Smooth muscle cell (in vitro differentiated cells): Measurements from ENCODE around the gene CD101. TPM values are rescaled to one million over a fixed set of nuclear protein-coding genes. Genes with fewer than 3 reads are reported as not detected.

Experiments used
- DNase-seq: peaks from one replicate; lab custom pipeline; 2025; ENCODE audit not compliant: unreplicated experiment; lab: John Stamatoyannopoulos, UW
- H2AFZ ChIP-seq: fragments of 200-600 bp; sonication (generic); 2 replicates; pipeline ENCODE4 v1.6.0; 2016; ENCODE audit warnings: antibody characterized with exemption, low read depth, mild to moderate bottlenecking
- H3F3A ChIP-seq: fragments of 200-600 bp; sonication (generic); 2 replicates; pipeline ENCODE4 v1.6.0; 2017; ENCODE audit warnings: antibody characterized with exemption, low read depth
- H3K27ac ChIP-seq: fragments of 200-600 bp; sonication (generic); 2 replicates; pipeline ENCODE4 v1.5.1; 2016; ENCODE audit warnings: low read depth, mild to moderate bottlenecking
- H3K27me3 ChIP-seq: fragments of 200-600 bp; sonication (generic); 2 replicates; pipeline ENCODE4 v1.6.1; 2016; ENCODE audit warnings: low read depth, mild to moderate bottlenecking
- H3K36me3 ChIP-seq: fragments of 200-600 bp; sonication (generic); 2 replicates; pipeline ENCODE4 v1.5.1; 2016; ENCODE audit warnings: low read depth
- H3K4me1 ChIP-seq: fragments of 200-600 bp; sonication (generic); 2 replicates; pipeline ENCODE4 v1.5.1; 2016; ENCODE audit warnings: low read depth
- H3K4me2 ChIP-seq: fragments of 200-600 bp; sonication (generic); 2 replicates; pipeline ENCODE4 v1.6.0; 2016; ENCODE audit warnings: mild to moderate bottlenecking
- H3K4me3 ChIP-seq: fragments of 200-600 bp; sonication (generic); 2 replicates; pipeline ENCODE4 v1.5.1; 2016; ENCODE audit warnings: mild to moderate bottlenecking
- H3K79me2 ChIP-seq: fragments of 200-600 bp; sonication (generic); 2 replicates; pipeline ENCODE4 v1.6.0; 2016; ENCODE audit warnings: low read depth, mild to moderate bottlenecking
- H3K9ac ChIP-seq: fragments of 200-600 bp; sonication (generic); 2 replicates; pipeline ENCODE4 v1.6.0; 2016; ENCODE audit warnings: low read depth
- H3K9me3 ChIP-seq: fragments of 200-600 bp; sonication (generic); replicated peaks from 2 replicates; pipeline ENCODE4 v1.5.1; 2016; ENCODE audit warnings: low read depth
- H4K20me1 ChIP-seq: fragments of 200-600 bp; sonication (generic); 2 replicates; pipeline ENCODE4 v1.6.0; 2016; ENCODE audit warnings: low read depth
- WGBS: methylation state at CpG from one replicate; pipeline ENCODE4 v1.1.7; 2016; ENCODE audit warnings: low lambda C conversion rate; 5-methylcytosine and 5-hydroxymethylcytosine counted together
- polyA plus RNA-seq: library from polyadenylated mRNA; unstranded; fragments of >200 nt; fragmentation: Nextera tagmentation; extraction: Ambion mirVana; gene quantifications from 2 replicates; pipeline ENCODE4 v1.2.1, GENCODE V29; 2016
- total RNA-seq: library from RNA; depleted of rRNA; stranded (reverse); fragments of >200 nt; gene quantifications from 2 replicates; pipeline ENCODE4 v1.2.3, GENCODE V29; 2014
- TF ChIP-seq, protein P1 (sequence below): fragments of 200-600 bp; sonication (generic); IDR thresholded peaks from 2 replicates; pipeline ENCODE4 v1.5.1; 2017; ENCODE audit warnings: borderline replicate concordance, mild to moderate bottlenecking, antibody characterized with exemption; ENCODE audit not compliant: insufficient read depth, poor library complexity, severe bottlenecking

The CD101 gene
- total and polyA plus RNA-seq, 2 experiments from 2014 or later = 0.85 to 2.0 TPM

DNA sequence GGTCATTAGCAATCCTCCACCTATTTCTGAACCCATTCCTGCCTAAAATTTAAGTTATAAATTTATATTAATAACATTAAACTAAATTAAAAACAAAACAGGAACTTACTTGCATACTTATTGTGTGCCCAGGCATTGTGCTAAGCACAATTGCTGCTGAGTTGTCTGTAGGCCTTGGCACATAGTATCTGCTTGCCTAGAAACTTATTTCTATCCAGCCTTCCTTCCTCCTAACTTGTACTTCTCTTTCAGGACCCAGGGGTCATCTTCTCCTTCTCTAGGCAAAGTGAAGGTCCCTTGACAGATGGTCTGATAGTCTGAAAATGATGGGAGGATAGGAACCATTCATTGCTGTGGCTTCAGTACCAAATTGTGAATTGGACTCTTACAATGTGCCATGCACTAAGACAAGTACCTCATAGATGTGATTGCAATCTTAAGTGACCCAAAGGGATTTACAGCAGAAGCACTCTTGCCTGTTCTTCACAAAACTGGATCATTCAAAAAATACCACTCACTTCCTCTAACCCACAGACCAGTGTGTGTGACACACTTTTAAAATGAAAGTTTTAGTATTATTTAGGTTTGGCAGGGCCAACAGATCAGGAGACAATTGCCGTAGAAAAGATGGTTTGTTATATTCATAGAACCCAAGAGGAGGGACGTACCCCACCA lies 10.3 kb upstream of the CD101 start:
- TF ChIP-seq, protein P1, sequence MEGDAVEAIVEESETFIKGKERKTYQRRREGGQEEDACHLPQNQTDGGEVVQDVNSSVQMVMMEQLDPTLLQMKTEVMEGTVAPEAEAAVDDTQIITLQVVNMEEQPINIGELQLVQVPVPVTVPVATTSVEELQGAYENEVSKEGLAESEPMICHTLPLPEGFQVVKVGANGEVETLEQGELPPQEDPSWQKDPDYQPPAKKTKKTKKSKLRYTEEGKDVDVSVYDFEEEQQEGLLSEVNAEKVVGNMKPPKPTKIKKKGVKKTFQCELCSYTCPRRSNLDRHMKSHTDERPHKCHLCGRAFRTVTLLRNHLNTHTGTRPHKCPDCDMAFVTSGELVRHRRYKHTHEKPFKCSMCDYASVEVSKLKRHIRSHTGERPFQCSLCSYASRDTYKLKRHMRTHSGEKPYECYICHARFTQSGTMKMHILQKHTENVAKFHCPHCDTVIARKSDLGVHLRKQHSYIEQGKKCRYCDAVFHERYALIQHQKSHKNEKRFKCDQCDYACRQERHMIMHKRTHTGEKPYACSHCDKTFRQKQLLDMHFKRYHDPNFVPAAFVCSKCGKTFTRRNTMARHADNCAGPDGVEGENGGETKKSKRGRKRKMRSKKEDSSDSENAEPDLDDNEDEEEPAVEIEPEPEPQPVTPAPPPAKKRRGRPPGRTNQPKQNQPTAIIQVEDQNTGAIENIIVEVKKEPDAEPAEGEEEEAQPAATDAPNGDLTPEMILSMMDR = no peak
- no peaks in the 10 kb centered on the region for H3K9me3 ChIP-seq
- H3K4me2 ChIP-seq = no peak overlapping the region
- no peak overlapping the region for H2AFZ ChIP-seq
- no peak overlapping the region for H3K9ac ChIP-seq
- 80% methylated on average over 2 of the region's 2 CpGs for WGBS
- no peak for DNase-seq
- no peaks in the 10 kb centered on the region for H3K27me3 ChIP-seq
- no peaks in the 10 kb centered on the region for H3F3A ChIP-seq
- H3K36me3 ChIP-seq = no peaks in the 10 kb centered on the region
- H3K79me2 ChIP-seq = no peaks in the 10 kb centered on the region
- peak overlapping the region; percentile 68 for H3K27ac ChIP-seq
- no peaks in the 10 kb centered on the region for H4K20me1 ChIP-seq
- H3K4me3 ChIP-seq = no peak overlapping the region
- no peaks in the 10 kb centered on the region for H3K4me1 ChIP-seq

DNA sequence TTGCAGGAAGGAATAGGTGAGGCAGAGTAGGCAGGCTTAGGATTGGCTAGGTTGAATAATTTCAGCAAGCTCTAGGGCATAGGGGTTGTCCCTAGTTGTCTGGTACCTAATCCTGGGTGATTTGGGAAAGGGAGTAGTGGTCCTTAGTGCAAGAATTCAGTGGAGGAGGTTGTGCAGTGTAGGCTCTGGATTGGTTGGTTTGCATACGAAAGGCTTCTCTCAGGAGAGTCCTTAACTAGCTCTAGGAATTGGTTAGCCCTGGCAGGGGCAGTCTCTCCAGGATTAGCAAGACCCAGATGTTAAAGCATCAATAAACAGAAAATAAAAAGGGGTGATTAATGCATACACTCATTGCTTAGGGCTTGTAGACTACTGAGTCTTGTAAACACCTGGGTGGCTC lies 9.6 kb upstream of the CD101 start:
- no peak overlapping the region for H3K4me2 ChIP-seq
- H3K4me1 ChIP-seq = no peaks in the 10 kb centered on the region
- WGBS = 91% methylated on average over 1 of the region's 1 CpG
- H3K4me3 ChIP-seq = no peak overlapping the region
- no peaks in the 10 kb centered on the region for H3K36me3 ChIP-seq
- H3F3A ChIP-seq = no peaks in the 10 kb centered on the region
- no peak overlapping the region for H2AFZ ChIP-seq
- TF ChIP-seq, protein P1 = no peak
- no peaks in the 10 kb centered on the region for H3K9me3 ChIP-seq
- DNase-seq = no peak
- H4K20me1 ChIP-seq = no peaks in the 10 kb centered on the region
- H3K27me3 ChIP-seq = no peaks in the 10 kb centered on the region
- no peak overlapping the region for H3K9ac ChIP-seq
- H3K79me2 ChIP-seq = no peaks in the 10 kb centered on the region
- no peak overlapping the region for H3K27ac ChIP-seq

GRCh38 chr1:116993286-116993685 lies 8.3 kb upstream of the CD101 start:
- no peaks in the 10 kb centered on the region for H3K79me2 ChIP-seq
- H3F3A ChIP-seq = no peaks in the 10 kb centered on the region
- H3K4me1 ChIP-seq = no peaks in the 10 kb centered on the region
- no peaks in the 10 kb centered on the region for H3K9me3 ChIP-seq
- H3K36me3 ChIP-seq = no peaks in the 10 kb centered on the region
- no peaks in the 10 kb centered on the region for H3K27me3 ChIP-seq
- no peak for DNase-seq
- TF ChIP-seq, protein P1 = no peak
- no peak overlapping the region for H2AFZ ChIP-seq
- no peaks in the 10 kb centered on the region for H4K20me1 ChIP-seq
- H3K4me2 ChIP-seq = no peak overlapping the region
- H3K4me3 ChIP-seq = no peak overlapping the region
- 97% methylated on average over 7 of the region's 7 CpGs for WGBS
- no peak overlapping the region for H3K27ac ChIP-seq
- H3K9ac ChIP-seq = no peak overlapping the region

GRCh38 chr1:116994411-116994810 lies 7.1 kb upstream of the CD101 start:
- DNase-seq = no peak
- Histone ChIP-seq H3K4me3 (no peak overlapping the region), H3K9me3 (no peaks in the 10 kb centered on the region), H3K79me2 (no peaks in the 10 kb centered on the region), H3K27me3 (no peaks in the 10 kb centered on the region), H3K4me2 (no peak overlapping the region), H3K36me3 (no peaks in the 10 kb centered on the region), H3K4me1 (no peaks in the 10 kb centered on the region), H3K9ac (no peak overlapping the region), H3F3A (no peaks in the 10 kb centered on the region), H2AFZ (no peak overlapping the region), H4K20me1 (no peaks in the 10 kb centered on the region), H3K27ac (no peak overlapping the region)
- TF ChIP-seq, protein P1 = no peak
- 92% methylated on average over 2 of the region's 2 CpGs for WGBS
